ENCODE measurements around the gene NT5DC3.
"Not testable (repeated sequence)": the region's sequence is repeated elsewhere in the genome, so short reads cannot be mapped to it uniquely, and the experiment has no call there.

NT5DC3 gene

DNA sequence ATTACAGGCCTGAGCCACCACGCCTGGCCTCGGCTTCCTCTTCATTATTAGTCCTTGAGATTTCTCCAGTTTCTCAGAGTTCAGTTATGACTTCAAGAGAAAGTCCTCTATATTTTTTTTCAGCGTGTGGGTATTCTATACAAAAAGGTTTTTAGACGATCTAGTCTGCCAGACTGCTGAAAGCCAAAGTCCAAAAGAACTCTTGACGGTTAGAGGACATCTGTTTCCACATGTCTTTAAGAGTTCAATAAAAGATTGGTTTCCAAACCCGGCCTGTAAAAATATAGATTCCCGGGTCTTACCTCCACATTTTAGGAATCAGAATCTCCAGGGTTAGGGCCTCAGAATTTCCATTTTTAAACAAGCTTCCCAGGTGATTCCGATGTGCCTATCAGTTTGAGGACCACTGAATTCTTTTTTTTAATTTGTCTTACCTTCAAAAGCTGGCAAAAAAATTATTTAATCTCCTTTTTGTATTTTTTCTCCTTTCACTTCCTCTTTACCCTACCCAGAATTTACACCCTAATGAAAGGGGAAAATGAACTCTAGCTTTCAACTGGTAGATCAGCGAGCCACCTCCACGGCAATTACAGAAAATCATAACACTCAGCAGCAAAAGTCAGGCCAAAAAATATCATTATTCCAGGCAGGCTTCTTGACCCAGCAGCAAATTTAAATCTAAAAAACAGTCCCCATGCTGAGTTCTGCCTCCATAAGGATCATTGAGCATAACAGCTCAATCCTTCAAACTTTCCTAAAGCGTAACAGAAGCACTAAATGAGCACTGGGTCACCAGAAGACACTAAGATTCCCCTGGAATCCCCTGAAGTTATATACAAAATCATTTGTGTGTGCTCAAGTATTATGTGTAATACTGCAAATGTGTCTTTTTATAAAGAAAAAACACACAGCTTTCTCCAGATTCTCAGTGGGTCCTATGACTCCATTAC lies 8.7 kb downstream of the NT5DC3 start:
- DNase-seq = no peak

DNA sequence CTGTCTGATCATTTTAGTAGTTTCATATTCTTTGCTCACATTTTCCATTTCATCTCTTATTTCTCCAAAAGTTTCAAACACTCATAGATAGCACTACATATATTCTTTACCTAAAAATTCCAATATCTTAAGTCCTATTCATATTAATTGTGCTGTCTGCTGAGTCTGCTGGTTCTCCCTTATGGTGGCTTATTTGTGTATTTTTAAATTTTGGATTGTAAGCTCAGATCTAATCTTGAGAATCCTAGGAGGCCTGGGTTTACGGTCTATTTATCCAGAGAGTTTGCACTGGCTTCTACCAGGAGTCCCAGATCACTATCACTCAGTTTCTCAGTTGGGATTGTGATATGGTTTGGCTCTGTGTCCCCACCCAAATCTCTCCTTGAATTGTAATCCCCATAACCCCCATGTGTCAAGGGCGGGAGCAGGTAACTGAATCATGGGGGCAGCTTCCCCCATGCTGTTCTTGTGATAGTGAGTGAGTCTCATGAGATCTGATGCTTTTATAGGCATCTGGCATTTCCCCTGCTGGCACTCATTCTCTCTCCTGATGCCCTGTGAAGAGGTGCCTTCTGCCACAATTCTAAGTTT lies 10.2 kb downstream of the NT5DC3 start:
- no peak for DNase-seq

DNA sequence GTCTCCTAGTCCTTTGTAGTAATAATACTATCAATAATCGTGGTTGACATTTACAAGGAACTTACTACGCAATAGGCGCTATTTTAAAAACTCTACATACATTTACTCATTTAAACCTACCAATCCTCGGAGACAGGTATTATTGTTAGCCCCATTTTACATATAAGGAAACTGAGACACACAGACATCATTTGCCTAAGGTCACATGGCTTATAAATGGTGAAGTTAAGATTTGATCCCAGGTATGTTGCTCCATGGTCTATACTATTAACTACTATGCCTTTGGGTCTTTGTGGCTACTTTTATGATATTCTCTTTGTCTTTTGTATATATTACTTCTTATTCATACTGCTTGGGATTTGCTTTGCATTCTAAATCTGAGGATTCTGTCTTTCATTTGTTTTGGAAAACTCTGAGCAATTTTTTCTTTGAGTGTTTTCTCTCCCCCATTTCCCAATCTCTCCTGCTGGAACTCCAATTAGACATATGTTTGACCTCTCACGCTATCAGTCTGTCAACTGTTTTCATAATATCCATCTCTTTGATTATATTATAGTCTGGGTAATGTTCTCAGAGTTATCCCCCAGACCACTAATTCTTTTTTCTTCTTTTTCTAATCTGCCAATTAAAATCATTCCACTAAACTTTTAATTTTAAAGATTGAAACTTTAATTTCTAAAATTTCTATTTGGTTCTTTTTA lies 10.9 kb downstream of the NT5DC3 start:
- no peak for DNase-seq

DNA sequence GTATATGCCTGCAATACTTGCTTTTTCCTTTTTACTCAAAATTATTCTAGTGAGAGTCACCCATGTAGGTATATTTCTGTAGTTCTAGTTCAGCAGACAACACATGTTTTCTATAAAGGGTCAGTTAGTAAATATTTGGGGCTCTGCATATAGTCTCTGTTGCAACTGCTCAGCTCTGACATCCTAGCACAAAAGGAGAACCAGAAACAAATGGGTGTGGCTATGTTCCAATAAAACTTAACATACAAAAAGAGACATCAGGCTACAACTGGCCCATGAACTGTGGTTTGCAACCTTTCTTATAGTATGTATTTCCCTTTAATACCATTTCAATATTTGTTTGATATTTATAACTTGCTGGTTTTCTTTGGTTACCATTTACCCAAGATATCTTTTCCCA lies 11.9 kb downstream of the NT5DC3 start:
- no peak for DNase-seq

DNA sequence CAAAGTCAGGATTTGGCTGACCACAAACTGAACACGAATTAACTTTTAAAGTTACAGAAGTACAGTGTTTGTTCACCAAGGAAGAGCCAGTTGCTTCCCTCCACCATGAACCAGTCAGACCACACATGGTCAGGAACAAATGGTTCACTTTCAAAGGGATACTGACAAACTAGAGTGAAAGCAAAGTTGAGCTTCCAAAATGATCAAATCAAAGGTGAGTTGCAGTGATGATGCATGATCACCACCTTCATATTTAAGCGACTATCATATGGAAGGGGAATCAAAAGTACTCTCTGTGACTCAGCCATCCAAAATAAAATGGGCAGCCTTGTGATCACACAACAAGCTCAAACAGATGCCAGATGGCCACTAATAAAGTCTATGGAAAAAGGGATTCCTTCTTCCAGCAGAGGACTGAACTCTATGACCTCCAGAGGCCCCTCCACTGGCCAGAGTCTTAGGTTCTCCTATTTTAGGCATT lies 13.1 kb downstream of the NT5DC3 start:
- no peak for DNase-seq

DNA sequence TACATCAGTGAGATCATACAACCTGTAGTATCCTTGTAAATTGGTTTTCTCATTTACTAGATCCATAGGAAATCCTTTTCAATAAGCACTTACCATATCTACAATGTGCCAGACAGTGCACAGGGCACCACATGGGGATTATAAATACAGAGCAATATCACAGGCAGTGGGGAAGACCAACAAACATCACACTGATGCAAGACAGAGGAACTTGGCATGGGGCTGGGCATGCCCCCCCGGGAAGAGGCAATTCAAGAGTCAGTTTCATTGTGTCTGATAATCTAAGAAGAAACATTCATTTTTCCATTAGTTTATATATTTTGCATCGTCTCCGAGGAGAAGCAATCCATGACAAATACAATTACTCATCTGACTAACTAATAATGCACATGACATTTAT lies 16.2 kb downstream of the NT5DC3 start:
- no peak for DNase-seq

DNA sequence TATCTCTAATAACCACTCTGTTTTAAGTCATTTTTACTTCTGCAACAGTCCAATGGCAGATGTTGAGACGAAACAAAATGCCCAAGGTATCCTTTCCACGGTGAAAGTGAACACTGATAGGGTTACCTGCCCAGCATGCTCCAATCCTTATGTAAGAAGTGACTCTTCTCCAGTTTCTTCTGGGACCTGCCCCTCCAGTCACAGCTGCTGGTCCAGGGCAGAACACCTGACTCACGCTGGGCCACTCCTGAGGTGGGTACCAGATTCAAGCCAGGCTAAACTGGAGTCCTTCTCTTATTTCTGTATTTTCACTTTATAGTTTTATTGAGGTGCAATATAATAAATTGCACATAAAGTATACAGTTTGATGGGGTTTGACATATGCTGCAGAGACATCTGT lies 16.7 kb downstream of the NT5DC3 start:
- no peak for DNase-seq

DNA sequence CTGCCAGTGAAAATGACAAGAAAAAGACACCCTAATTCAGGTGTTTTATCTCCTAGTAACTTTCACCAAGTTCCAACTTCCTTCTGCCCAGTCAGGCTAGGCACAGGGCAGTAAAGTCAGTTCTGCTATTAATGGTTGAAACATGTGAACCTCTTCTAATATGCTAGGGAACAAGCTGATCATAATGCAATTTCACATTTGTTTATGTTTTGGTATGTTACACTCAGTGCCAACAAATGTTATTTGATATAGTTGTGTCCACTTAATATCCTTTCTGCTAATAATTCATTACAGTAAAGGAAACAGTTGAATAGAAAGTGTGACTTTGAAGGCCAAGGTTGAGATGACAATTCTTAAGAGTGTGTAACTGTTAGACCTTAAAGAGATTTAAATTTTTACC lies 17.2 kb downstream of the NT5DC3 start:
- DNase-seq = no peak

DNA sequence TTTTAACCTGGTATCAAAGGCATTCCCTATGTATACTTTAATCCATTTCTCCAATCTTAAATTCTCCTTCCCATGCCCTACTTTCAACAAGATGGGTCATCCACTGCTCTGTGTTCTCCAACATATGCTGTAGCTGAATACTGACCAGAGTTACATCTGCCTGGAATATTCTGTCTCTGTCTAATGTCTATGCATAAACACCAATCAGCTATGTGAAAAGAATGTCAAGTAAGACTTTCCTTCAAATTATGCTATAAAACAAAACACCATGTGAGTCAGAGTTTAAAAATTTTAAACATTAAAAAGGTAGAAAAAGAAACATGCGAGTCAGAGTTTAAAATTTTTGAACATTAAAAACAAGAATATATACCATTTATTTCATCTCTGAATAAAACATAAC lies 19.3 kb downstream of the NT5DC3 start:
- DNase-seq = no peak

DNA sequence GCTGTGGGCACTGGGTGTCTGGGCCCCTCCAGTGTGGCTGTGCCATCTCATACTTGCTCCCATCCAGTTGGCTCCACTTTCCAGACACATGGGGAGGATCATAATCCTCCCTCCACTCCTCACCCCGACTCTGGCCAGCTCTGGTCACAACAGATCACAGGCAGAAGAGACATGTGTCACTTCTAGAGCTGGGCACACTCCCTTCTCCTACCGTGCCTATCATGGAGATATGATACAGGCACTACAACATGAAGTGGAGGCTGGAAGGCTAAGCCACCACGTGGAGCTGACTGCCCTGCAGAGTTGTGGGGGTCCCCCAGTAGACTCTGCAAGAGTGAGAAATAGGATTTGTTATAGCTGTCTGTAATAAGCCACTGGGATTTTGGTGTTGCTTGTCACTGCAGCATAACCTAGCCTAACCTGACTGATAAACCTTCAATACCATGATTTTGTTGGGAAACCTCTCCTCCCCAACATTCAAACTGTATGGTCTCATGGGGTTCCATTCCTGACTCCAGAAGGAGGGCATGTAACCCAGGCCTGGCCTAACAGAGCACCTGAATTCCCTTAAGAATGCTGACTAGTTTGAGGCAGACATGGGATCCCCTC lies 20.0 kb downstream of the NT5DC3 start:
- no peak for DNase-seq

DNA sequence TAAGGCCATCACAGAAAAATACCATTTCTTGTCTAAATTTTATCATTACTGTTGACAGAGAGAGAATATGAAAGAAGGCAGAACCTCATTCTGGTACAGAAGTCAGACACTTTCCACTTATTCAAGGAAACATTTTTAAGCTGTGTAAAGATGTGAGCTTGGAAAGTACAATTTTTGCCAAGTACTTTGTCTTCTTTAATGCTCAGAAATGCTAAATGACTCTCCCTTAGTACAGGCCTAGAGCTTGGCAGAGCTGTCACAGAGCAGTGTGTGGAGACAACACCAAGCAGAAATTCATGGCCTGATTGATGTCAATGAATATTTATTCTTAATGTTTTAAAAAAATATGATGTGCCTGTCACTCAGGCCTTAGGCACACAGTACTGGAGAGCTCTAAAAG lies 20.7 kb downstream of the NT5DC3 start:
- DNase-seq = no peak

DNA sequence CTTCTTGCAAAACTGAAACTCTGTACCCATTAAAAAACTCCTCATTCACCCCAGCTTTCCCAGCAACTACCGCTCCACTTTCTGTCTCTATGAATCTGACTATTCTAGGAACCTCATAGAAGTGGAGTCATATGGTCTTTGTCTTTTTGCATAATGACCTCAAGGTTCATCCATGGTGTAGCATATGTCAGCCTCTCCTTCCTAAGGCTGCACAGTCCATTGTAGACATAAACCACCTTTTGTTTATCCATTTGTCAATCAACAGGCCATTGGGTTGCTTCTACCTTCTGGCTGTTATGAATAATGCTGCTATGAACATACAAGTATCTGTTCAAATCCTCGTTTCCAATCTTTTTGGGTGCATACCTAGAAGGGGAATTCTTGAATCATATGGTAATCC lies 21.1 kb downstream of the NT5DC3 start:
- DNase-seq = no peak

DNA sequence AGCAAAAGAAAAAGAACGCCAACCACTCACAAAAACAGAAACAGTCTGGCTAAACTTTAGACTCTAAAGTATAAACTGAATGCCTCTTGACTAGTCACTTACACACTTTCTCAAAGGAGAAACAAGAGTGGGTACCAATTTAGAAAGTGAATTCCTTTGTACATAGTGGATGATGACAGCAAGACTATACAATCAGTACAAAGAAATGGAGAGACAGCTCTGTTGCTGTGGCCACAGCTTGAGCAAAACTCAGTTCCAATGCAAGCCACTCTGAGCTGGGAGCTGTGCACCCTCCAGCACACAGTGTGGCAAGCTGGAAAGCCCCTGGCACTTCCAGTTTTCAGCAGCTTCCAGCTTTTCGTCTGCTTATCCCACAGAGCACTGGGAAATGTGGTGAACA lies 21.7 kb downstream of the NT5DC3 start:
- no peak for DNase-seq

DNA sequence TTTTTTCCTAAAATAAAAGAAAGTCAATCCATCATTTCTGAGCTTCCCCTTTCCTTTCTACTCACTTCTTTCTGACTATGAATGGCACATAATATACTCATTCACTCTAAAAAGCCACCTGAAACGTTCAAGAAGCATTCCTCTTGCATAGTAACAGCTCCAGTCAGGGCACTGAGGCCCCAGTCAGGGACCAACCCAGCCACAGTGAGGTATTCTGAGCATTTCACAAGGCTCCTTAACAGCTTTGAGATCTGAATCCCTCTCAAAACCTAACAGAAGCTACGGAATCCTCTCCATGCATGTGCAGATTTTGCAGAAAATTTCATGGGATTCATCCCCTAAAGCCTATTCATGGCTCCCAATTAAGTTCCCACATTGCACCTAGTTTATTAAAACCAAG lies 23.2 kb downstream of the NT5DC3 start:
- DNase-seq = no peak

DNA sequence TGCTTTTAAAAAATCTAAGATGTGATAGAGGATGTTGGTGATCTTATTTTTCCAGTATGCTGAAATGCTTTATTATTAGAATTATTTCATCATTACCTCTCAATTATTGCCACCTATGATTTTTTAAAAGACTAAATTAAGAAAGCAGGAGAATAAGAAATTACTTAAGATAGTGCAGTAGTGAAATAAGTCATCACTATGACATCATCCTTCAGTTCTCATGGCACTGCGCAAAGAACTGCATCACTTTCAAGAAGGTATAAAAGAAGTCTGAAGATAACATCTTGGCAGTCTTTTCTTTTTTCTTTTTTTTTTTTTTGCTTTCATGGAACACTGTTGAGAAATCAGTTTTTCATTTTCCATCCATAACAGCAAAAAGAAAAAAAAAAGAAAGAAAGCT lies 24.4 kb downstream of the NT5DC3 start:
- DNase-seq = no peak

DNA sequence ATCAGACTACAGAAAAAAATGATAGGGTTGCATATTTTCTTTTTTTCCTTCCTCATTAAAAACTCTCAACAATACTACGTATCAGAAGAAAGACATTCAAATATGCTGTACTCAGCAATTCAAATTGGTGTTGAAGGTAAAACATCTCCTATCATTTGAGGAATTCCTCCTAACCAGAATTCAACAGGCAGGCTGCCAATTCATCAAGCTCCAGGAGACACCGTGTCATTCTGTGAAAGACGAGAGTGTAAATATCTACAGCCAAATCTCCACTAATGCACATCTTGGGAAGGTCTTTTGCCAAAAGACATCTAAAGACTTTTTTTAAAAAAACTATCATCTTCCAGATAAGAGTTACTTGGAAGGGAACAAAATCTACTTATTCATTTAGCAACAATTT lies 26.6 kb downstream of the NT5DC3 start:
- DNase-seq = no peak

DNA sequence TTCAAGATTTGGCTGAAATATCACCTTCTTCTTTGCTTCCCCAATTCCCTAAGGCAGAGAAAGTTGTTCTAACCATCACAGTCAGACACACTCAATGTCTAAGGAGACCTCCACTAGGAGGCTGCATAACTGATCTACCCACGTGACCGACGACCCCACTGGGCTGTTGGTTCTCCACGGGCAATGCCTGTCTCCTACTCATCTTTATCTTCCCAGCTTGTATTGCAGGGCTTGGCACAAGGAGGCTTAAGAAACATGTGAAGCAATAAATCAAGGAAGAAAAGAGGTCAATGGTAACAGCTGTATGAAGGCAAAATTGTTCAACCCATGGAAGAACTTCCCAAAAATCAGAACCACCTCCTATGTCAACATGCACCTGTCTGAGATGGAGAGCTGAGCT lies 27.1 kb downstream of the NT5DC3 start:
- no peak for DNase-seq

DNA sequence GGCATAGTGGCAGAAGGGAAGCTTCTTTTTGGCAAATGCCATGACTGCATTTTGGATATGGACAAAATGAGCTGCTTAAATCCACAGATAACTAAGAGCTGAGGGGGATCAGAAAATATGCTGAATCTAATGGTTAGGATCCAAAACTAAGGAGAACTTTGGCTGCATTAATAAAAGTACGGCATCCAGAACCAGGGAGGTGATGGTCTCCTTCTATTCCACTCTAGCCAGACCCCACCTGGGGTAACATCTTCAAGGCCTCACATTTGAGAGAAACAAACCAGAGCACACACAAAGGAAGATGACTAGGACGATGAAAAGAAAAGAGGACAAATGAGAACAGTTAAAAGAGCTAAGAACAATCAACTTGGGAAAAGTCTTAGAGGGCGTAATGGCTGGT lies 27.6 kb downstream of the NT5DC3 start:
- DNase-seq = no peak

DNA sequence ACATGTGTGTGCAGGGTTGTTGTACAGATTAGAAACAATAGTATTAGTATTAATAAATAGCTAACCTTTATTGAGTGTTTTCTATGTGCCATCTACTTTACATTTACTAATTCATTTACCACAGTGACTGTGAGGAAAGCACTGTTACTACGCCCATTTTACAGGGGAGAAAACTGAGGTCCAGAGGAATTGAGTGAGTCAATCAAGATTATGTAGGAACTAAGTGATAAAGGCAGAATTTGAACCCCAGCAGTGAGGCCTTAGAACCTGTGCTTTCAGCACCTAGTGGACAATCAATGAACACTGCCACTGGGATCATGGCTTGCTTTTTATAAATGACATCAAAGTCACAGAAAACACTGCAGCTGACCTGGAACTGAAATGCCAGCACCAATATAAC lies 28.2 kb downstream of the NT5DC3 start:
- DNase-seq = no peak

DNA sequence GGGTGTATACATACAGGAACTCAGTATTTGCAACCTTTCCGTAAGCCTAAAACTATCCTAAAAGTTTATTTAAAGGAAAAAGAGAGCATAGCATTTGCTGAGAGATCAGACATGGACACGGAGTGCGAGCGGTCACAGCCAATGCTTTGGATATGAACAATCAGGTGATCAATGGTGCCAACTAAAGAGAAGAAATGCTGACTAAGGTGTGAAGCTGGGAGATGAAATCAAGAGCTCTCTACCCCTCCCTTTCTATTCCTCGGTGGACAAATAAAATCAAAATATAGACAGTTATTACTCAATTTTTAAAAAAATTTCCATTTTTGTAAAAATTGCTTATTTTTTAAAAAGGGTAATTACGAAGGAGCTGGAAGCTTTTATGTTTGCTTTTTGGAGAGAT lies 29.2 kb downstream of the NT5DC3 start:
- DNase-seq = no peak

DNA sequence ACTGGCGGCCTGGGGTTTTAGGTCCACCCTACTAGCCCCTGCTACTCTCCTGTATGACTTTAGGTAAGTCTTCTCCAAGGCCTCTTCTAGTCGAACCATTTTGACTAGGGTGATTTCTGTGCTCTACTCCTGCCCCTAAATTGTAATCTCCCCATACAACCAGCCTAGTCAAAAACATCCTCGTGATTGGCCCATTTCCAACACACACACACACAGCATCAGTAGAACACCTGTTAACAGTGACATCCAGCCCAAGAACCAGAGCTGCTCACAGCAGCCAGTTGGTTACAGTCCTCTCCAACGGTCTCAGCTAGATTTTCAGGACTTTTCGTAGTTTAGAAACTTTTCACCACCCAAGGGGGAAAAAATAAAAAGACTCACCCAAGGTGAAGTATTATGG lies 30.9 kb downstream of the NT5DC3 start:
- no peak for DNase-seq

DNA sequence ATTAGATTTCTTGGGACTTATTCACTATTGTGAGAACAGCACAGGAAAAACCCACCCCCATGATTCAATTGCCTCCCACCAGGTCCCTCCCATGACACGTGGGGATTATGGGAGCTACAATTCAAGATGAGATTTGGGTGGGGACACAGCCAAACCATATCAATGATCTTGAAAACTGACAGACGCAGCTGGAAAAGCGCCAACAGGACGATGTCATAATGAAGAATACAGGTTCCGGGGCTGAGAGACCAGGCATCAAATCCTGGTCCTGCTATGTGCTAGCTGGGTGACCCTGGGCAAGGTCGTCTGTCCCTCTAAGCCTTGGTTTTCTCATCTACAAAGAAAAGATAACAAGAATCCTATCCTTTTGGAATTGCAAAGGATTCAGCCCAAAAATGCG lies 31.4 kb downstream of the NT5DC3 start:
- DNase-seq = not testable (repeated sequence)

DNA sequence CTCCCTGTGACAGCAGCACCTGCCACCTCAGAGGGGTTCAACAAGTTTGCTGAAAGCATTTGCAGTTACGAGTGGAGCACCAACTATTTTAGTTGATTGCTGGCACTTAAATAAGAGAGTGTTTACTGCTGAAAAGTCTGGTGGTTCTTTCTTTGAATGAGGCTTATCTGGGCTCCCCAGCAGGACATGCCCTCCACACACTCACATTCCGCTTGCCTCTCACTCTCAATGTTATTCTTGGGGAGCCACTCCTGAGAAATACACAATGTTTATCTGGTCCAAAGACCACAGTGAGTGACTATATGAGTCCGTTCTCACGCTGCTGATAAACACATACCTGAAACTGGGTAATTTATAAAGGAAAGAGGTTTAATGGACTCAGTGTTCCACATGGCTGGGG lies 31.9 kb downstream of the NT5DC3 start:
- DNase-seq = no peak

Measured in CD4-positive, alpha-beta T cell treated with Interleukin-12 subunit alpha and Interleukin-12 subunit beta, for 1 hour (primary cell).